Osteoblast (primary cell): Measurements from ENCODE around the gene OSR1. TPM values are rescaled to one million over a fixed set of nuclear protein-coding genes. Genes with fewer than 3 reads are reported as not detected.

ENCODE experiments used
- DNase-seq: peaks from one replicate; pipeline ENCODE4 v3.0.0; 2011; ENCODE audit warnings: low spot score, mixed read lengths; ENCODE audit not compliant: insufficient read length; ENCODE audit errors: missing footprints
- H2AFZ ChIP-seq: 2 replicates; pipeline ENCODE4 v1.6.0; 2011; ENCODE audit warnings: mild to moderate bottlenecking, low read length
- H3K27ac ChIP-seq: 2 replicates; pipeline ENCODE4 v1.5.1; 2011; ENCODE audit warnings: mild to moderate bottlenecking, low read depth, low read length, moderate library complexity
- H3K27me3 ChIP-seq: 2 replicates; pipeline ENCODE4 v1.6.0; 2012; ENCODE audit warnings: mild to moderate bottlenecking, control low read depth, inconsistent platforms, low read length, moderate library complexity; ENCODE audit not compliant: insufficient read depth
- H3K36me3 ChIP-seq: 2 replicates; pipeline ENCODE4 v1.5.1; 2011; ENCODE audit warnings: mild to moderate bottlenecking, low read length, control low read depth, moderate library complexity; ENCODE audit not compliant: insufficient read depth
- H3K4me1 ChIP-seq: 2 replicates; pipeline ENCODE4 v1.5.1; 2011; ENCODE audit warnings: mild to moderate bottlenecking, low read length, control low read depth, moderate library complexity; ENCODE audit not compliant: insufficient read depth
- H3K4me2 ChIP-seq: 2 replicates; pipeline ENCODE4 v1.6.0; 2011; ENCODE audit warnings: mild to moderate bottlenecking, low read length; ENCODE audit not compliant: insufficient read depth
- H3K4me3 ChIP-seq: fragments of 200-600 bp; sonication (generic); 3 replicates; pipeline ENCODE4 v1.5.1; 2012; ENCODE audit warnings: mild to moderate bottlenecking, low read length, inconsistent platforms; ENCODE audit not compliant: insufficient read depth
- H3K79me2 ChIP-seq: 2 replicates; pipeline ENCODE4 v1.6.0; 2012; ENCODE audit warnings: mild to moderate bottlenecking, low read length, control low read depth, inconsistent platforms; ENCODE audit not compliant: insufficient read depth
- H3K9me3 ChIP-seq: 2 replicates; pipeline ENCODE4 v1.5.1; 2011; ENCODE audit warnings: low read depth, low read length, control low read depth
- H4K20me1 ChIP-seq: 2 replicates; pipeline ENCODE4 v1.6.0; 2012; ENCODE audit warnings: mild to moderate bottlenecking, low read length, control low read depth; ENCODE audit not compliant: insufficient read depth
- total RNA-seq: library from RNA; depleted of rRNA; stranded (reverse); fragments of >200 nt; gene quantifications from 2 replicates; pipeline ENCODE4 v1.2.3, GENCODE V29; 2012
- TF ChIP-seq, protein P1 (sequence below): IDR thresholded peaks from 2 replicates; pipeline ENCODE4 v1.5.1; 2011; ENCODE audit warnings: mild to moderate bottlenecking, low read depth, low read length, moderate library complexity; ENCODE audit errors: extremely low read depth

Gene OSR1
- total RNA-seq, 1 donor: 15.2 TPM

DNA sequence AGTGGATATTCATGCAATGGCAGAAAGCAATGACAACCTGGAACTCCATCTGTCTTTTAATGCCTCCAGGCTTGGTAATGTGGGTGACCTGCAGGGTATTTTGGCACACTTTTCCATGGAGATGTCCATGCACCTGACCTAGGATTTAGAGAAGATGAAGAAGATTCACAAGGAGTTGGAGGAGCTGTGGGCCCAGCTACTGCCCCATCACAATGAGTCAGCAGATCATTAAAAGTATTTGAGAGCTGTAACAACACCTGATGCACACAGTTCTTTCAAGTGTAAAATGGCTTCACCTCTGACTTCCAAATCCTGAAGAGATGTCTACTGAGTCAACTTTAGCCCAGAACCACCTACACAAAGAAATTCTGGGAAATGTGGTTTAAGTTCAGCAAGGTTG lies 22.1 kb upstream of the OSR1 start:
- Histone ChIP-seq H3K9me3 (no peaks in the 10 kb centered on the region), H4K20me1 (no peaks in the 10 kb centered on the region), H3K36me3 (no peaks in the 10 kb centered on the region), H3K27me3 (peaks cover 13% of the 10 kb centered on the region), H3K4me3 (no peak overlapping the region), H3K79me2 (no peaks in the 10 kb centered on the region), H3K4me2 (no peak overlapping the region), H2AFZ (no peak overlapping the region), H3K4me1 (no peaks in the 10 kb centered on the region), H3K27ac (no peak overlapping the region)
- DNase-seq: no peak
- TF ChIP-seq, protein P1, sequence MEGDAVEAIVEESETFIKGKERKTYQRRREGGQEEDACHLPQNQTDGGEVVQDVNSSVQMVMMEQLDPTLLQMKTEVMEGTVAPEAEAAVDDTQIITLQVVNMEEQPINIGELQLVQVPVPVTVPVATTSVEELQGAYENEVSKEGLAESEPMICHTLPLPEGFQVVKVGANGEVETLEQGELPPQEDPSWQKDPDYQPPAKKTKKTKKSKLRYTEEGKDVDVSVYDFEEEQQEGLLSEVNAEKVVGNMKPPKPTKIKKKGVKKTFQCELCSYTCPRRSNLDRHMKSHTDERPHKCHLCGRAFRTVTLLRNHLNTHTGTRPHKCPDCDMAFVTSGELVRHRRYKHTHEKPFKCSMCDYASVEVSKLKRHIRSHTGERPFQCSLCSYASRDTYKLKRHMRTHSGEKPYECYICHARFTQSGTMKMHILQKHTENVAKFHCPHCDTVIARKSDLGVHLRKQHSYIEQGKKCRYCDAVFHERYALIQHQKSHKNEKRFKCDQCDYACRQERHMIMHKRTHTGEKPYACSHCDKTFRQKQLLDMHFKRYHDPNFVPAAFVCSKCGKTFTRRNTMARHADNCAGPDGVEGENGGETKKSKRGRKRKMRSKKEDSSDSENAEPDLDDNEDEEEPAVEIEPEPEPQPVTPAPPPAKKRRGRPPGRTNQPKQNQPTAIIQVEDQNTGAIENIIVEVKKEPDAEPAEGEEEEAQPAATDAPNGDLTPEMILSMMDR: no peak

DNA sequence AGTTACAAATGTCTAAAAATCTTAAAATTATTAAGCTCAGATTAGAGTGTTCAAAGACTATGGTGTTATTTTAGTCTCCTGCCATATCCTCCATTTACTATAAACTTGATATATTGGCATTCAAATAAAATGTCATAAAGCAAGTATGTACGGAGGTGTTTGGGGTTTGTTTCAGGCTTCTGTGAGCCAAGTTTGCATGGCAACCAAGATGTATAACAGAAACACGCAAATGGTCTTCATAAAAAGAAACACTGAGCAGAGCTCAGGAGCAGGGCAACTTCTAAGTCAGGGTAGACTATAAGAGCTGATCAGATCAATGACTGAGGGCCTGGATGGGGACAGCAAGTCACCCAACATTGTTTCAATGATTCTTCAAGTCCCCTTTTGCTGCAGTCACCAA lies 20.5 kb upstream of the OSR1 start:
- no peak for DNase-seq
- H3K4me3 ChIP-seq: no peak overlapping the region
- H3K27me3 ChIP-seq: peaks cover 13% of the 10 kb centered on the region
- no peak overlapping the region for H3K4me2 ChIP-seq
- no peaks in the 10 kb centered on the region for H4K20me1 ChIP-seq
- no peak overlapping the region for H2AFZ ChIP-seq
- no peaks in the 10 kb centered on the region for H3K79me2 ChIP-seq
- no peaks in the 10 kb centered on the region for H3K36me3 ChIP-seq
- TF ChIP-seq, protein P1: no peak
- H3K4me1 ChIP-seq: no peaks in the 10 kb centered on the region
- H3K27ac ChIP-seq: no peak overlapping the region
- H3K9me3 ChIP-seq: no peaks in the 10 kb centered on the region

DNA sequence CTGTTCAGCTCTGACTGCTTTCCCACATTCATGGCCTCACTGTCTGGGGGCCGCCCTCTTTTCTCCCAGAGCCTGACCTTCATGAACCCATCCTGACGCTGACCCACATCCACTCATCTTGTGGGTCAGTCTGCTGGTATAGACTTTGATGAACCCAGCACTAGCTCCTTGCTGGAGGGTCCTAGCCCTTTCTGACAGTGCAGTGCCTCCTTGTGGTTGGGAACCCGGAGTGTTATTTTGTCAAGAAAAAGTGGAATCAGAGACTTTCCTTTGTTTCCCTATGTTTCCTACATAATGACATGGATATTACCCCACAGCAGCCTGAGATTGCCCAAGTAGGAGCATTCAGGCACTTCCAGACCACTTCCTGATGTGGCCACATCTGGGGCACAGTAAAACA lies 19.3 kb upstream of the OSR1 start:
- DNase-seq: no peak
- Histone ChIP-seq H3K4me2 (no peak overlapping the region), H3K36me3 (no peaks in the 10 kb centered on the region), H4K20me1 (no peaks in the 10 kb centered on the region), H3K79me2 (no peaks in the 10 kb centered on the region), H3K4me3 (no peak overlapping the region), H2AFZ (no peak overlapping the region), H3K9me3 (no peaks in the 10 kb centered on the region), H3K27ac (no peak overlapping the region), H3K4me1 (no peaks in the 10 kb centered on the region), H3K27me3 (peaks cover 13% of the 10 kb centered on the region)
- TF ChIP-seq, protein P1: no peak

DNA sequence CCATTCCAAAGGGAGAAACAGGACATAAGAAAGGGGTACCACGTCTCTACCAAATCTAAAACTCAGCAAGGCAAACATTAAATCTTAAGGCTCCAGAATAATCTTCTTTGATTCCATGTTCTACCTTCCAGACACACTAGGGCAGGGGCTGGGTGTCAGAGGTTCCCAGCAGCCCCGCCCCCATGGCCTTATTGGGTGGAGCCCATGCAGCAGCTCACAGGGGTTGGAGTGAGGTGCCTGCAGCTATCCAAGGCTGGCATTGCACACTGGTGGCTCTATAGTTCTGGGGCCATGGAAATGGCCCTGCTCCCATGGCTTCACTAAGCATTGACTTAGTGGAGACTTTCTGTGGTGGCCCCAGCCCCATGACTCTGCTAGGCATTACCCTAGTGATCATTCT lies 14.9 kb upstream of the OSR1 start:
- Histone ChIP-seq H2AFZ (no peak overlapping the region), H3K79me2 (no peaks in the 10 kb centered on the region), H3K4me3 (no peak overlapping the region), H3K27ac (no peak overlapping the region), H3K36me3 (no peaks in the 10 kb centered on the region), H3K4me2 (no peak overlapping the region), H3K4me1 (no peaks in the 10 kb centered on the region), H4K20me1 (no peaks in the 10 kb centered on the region), H3K27me3 (peaks cover 3% of the 10 kb centered on the region), H3K9me3 (no peaks in the 10 kb centered on the region)
- TF ChIP-seq, protein P1: no peak
- DNase-seq: no peak
